ENCODE results near the gene BID. TPM values are rescaled to one million over a fixed set of nuclear protein-coding genes. Genes with fewer than 3 reads are reported as not detected.
A peak's percentile ranks its signal among the peaks of the same experiment; 100 is the strongest.

Gene BID
- total and polyA plus RNA-seq, 10 of the 15 experiments (the other 5 are each of a cell fraction or from before 2014, with no cell fraction given) = 7.9 to 241 (median 136) TPM

- TF ChIP-seq MLLT1 (IDR thresholded peaks at IDR 0.05) (peak; percentile 53), PAX5 (IDR thresholded peaks at IDR 0.05; ENCODE audit: borderline replicate concordance, low read depth, low read length) (peak; percentile 21; the same call in 1 of the 2 replicates), KAT2A (conservative IDR thresholded peaks at IDR 0.05; ENCODE audit: control insufficient read depth, low read depth, low read length) (no peak), CHD2 (IDR thresholded peaks at IDR 0.05; ENCODE audit: borderline replicate concordance, low read depth, low read length) (0 out of 2 replicates have a peak, but pooled peaks have one; percentile 40), LARP7 (IDR thresholded peaks at IDR 0.05) (no peak), HCFC1 (IDR thresholded peaks at IDR 0.05; ENCODE audit: low read length) (no peak), USF2 (IDR thresholded peaks at IDR 0.05; ENCODE audit: borderline replicate concordance, low read depth, low read length) (no peak), FOXK2 (IDR thresholded peaks at IDR 0.05) (no peak), ZZZ3 (IDR thresholded peaks at IDR 0.05; ENCODE audit: control insufficient read depth, insufficient read length, low read depth) (no peak), SIN3A (IDR thresholded peaks at IDR 0.05; ENCODE audit: low read depth, low read length) (no peak), RB1 (IDR thresholded peaks at IDR 0.05; ENCODE audit: borderline replicate concordance) (peak; percentile 60; the same call in 1 of the 2 replicates)
- TF ChIP-seq, protein P1, sequence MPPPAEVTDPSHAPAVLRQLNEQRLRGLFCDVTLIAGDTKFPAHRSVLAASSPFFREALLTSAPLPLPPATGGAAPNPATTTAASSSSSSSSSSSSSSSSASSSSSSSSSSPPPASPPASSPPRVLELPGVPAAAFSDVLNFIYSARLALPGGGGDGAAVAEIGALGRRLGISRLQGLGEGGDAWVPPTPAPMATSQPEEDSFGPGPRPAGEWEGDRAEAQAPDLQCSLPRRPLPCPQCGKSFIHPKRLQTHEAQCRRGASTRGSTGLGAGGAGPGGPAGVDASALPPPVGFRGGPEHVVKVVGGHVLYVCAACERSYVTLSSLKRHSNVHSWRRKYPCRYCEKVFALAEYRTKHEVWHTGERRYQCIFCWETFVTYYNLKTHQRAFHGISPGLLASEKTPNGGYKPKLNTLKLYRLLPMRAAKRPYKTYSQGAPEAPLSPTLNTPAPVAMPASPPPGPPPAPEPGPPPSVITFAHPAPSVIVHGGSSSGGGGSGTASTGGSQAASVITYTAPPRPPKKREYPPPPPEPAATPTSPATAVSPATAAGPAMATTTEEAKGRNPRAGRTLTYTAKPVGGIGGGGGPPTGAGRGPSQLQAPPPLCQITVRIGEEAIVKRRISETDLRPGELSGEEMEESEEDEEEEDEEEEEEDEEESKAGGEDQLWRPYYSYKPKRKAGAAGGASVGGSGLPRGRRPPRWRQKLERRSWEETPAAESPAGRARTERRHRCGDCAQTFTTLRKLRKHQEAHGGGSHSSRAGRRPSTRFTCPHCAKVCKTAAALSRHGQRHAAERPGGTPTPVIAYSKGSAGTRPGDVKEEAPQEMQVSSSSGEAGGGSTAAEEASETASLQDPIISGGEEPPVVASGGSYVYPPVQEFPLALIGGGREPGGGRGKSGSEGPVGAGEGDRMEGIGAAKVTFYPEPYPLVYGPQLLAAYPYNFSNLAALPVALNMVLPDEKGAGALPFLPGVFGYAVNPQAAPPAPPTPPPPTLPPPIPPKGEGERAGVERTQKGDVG (CRISPR knock-in tag; IDR thresholded peaks at IDR 0.05) = no peak
- TF ChIP-seq, protein P2, sequence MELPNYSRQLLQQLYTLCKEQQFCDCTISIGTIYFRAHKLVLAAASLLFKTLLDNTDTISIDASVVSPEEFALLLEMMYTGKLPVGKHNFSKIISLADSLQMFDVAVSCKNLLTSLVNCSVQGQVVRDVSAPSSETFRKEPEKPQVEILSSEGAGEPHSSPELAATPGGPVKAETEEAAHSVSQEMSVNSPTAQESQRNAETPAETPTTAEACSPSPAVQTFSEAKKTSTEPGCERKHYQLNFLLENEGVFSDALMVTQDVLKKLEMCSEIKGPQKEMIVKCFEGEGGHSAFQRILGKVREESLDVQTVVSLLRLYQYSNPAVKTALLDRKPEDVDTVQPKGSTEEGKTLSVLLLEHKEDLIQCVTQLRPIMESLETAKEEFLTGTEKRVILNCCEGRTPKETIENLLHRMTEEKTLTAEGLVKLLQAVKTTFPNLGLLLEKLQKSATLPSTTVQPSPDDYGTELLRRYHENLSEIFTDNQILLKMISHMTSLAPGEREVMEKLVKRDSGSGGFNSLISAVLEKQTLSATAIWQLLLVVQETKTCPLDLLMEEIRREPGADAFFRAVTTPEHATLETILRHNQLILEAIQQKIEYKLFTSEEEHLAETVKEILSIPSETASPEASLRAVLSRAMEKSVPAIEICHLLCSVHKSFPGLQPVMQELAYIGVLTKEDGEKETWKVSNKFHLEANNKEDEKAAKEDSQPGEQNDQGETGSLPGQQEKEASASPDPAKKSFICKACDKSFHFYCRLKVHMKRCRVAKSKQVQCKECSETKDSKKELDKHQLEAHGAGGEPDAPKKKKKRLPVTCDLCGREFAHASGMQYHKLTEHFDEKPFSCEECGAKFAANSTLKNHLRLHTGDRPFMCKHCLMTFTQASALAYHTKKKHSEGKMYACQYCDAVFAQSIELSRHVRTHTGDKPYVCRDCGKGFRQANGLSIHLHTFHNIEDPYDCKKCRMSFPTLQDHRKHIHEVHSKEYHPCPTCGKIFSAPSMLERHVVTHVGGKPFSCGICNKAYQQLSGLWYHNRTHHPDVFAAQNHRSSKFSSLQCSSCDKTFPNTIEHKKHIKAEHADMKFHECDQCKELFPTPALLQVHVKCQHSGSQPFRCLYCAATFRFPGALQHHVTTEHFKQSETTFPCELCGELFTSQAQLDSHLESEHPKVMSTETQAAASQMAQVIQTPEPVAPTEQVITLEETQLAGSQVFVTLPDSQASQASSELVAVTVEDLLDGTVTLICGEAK (IDR thresholded peaks at IDR 0.05; ENCODE audit: borderline replicate concordance) = peak; percentile 80
- TF ChIP-seq, protein P3, sequence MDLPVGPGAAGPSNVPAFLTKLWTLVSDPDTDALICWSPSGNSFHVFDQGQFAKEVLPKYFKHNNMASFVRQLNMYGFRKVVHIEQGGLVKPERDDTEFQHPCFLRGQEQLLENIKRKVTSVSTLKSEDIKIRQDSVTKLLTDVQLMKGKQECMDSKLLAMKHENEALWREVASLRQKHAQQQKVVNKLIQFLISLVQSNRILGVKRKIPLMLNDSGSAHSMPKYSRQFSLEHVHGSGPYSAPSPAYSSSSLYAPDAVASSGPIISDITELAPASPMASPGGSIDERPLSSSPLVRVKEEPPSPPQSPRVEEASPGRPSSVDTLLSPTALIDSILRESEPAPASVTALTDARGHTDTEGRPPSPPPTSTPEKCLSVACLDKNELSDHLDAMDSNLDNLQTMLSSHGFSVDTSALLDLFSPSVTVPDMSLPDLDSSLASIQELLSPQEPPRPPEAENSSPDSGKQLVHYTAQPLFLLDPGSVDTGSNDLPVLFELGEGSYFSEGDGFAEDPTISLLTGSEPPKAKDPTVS (IDR thresholded peaks at IDR 0.05; ENCODE audit: low read depth, low read length) = no peak
- TF ChIP-seq, protein P4, sequence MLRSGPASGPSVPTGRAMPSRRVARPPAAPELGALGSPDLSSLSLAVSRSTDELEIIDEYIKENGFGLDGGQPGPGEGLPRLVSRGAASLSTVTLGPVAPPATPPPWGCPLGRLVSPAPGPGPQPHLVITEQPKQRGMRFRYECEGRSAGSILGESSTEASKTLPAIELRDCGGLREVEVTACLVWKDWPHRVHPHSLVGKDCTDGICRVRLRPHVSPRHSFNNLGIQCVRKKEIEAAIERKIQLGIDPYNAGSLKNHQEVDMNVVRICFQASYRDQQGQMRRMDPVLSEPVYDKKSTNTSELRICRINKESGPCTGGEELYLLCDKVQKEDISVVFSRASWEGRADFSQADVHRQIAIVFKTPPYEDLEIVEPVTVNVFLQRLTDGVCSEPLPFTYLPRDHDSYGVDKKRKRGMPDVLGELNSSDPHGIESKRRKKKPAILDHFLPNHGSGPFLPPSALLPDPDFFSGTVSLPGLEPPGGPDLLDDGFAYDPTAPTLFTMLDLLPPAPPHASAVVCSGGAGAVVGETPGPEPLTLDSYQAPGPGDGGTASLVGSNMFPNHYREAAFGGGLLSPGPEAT (IDR thresholded peaks at IDR 0.05; ENCODE audit: low read depth) = peak; percentile 94
These were observed 2.9 kb upstream of the BID start (continued) for GRCh38 chr22:17777005-17777716.

All from GM12878 (cell line).